Epidermal melanocyte (primary cell): ENCODE data around the gene WNT8B.
A peak's percentile ranks its signal among the peaks of the same experiment; 100 is the strongest.

Source experiments
- DNase-seq: peaks from one replicate; pipeline ENCODE4 v3.0.0; 2011; ENCODE audit warnings: low spot score; ENCODE audit not compliant: insufficient read length

The WNT8B gene

GRCh38 chr10:100482834-100483185 is 20.0 kb downstream of the WNT8B start:
- no peak for DNase-seq

DNA sequence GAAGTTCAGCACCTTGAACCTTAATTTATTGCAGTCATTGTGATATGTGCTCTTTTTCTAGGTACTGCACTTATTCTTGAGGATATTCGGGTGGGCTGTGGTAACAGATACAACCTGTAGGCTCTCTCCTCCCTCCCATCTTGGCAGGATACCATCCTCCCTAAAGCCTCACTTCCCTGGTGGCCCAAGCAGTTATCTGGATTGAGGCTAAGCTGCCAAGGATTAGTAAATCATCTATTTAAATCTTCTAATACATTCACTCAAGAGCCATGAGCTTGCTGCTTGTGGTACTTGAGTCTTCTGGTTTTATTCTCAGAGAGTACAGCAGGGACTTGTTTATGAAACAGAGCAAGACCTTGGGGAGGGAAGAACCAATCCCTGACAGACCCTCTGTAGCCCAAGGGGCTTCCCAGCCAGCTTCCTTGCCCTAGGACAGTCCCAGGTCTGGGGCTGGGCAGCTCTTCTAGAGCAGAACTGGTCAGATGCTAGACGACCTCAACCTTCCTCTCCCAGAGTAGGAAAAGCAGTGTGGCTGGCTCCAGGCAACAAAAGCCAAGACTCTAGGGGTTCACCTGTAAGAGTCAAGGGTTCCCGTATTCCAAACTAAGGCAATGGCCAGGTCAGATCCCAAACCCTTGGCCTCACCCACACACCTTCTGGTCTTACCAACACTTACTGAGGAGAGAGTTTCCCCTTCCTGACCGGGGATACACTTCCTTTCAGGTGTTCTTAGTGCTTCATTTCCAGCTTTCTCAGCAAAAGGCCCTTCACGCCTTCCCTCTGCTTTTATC is 21.3 kb downstream of the WNT8B start:
- DNase-seq: no peak

GRCh38 chr10:100485366-100485765 is 22.6 kb downstream of the WNT8B start:
- no peak for DNase-seq

DNA sequence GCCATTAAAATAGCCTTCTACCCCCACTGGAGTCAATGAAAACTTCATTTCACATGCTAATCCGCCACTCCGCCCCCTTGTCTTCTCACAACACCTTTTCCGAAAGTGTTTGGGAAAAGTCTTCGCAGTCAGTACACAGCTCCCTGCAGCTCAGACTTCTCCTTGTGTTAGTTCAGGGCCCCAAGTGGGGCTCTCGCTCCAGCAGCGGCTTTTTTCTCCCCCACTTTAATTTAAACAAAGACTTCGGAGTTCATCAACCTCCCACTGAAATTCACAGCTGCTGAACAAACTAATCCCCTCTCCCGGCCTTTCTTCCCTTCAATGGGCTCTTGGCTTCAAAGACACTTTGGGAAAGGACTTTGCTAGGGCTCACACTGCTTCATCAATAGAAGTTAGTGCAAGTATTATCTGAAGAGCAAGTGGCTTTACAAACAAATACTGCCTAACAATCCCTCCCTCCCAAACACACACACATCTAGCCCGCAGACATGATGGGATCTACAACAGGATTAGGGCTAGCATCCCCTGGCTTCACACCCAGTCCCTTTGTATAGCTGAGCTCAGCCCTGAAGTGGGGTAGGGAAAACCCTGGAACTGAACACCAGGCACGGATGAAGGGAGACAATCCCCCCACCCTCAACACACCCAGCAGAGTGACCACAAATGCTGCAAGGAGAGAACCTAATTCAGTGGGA is 23.1 kb downstream of the WNT8B start:
- DNase-seq: no peak

GRCh38 chr10:100487529-100487928 is 24.7 kb downstream of the WNT8B start:
- DNase-seq: no peak

DNA sequence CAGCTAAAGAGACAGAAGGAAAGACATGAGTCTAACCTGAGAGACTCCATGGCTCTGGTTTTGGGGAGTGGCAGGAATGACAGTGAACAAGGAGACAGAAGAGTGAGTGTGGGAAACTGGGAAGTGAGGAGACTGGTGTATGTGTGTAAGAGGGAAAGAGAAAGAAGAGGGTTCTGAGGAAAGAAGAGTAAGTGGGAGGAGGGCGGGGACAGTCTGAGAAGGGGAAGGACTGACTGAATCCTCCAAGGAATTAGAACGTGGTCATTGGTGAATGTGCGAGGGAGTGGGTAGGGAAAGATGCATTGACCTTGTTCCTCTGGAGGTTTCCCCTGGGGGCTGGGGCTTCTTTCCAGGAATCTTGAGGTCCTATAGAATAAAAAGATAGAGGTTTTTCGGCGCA is 26.6 kb downstream of the WNT8B start:
- no peak for DNase-seq

DNA sequence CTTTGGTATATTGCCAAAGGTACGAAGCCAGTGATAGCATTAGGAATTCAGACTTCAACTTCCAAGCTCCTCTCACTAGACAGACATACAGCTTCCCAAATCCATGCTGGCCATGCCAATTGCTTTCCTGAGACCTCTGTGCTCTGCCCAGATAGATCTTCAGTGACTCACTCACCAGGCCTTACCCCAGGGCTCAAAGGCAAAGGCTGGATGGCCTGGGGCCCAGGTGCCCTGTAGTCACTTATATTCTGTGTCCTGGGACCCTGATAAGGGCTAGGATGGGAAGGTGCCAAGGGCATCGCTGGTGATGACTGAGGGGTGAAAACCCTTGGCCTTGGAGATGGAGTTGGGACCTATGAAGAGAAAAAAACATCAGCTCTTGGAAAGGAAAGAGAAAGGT is 27.7 kb downstream of the WNT8B start:
- no peak for DNase-seq

GRCh38 chr10:100496567-100496966 is 33.8 kb downstream of the WNT8B start:
- DNase-seq: no peak

- no peak for DNase-seq
These were observed 35.2 kb downstream of the WNT8B start for GRCh38 chr10:100498059-100498458.

- DNase-seq: no peak
These were observed 38.6 kb downstream of the WNT8B start for GRCh38 chr10:100501423-100501822.

DNA sequence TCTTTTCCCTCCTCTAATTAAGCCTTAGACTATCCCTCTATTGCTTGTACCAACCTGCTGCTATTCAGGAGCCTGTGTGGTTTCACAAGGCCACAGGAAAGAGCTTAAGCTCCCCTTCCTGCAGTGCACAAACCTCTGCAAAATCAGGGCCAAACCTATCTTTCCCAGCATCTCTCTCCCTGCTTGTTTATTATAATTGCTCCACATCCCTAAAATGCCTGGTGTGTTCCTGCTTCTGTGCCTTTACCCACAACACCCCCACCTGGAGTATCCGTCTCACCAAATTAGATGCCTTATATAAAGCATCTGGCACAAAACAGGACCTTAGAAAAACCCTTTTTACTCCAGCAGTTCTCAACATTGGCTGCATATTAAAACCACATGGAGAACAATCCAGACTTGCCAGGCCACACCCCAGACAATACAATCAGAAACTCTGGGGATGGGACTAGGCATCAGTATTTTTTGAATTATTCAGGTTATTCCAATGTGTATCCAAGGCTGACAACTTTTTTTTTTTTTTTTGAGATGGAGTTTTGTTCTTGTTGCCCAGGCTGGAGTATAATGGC is 40.2 kb downstream of the WNT8B start:
- DNase-seq: no peak

- DNase-seq: no peak
These were observed 41.3 kb downstream of the WNT8B start for GRCh38 chr10:100504096-100504495.

DNA sequence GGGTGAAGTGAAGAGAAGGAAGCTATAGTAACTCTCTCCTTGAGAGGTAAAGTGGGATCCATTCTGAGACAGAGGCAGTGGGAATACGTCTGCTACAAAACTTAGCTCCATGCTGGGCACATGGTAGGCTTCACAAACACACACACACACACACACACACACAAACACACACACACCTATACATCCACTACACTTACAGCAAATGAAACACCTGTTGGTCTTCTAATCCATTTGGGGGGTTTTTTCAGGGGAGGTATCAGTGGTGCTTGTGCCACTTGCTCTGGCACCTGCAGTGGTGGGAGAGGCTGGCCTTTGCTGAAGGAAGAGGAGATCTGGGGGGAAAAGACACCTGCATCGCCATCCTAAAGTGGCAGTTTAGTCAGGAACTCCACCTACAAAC is 42.4 kb downstream of the WNT8B start:
- no peak for DNase-seq

DNA sequence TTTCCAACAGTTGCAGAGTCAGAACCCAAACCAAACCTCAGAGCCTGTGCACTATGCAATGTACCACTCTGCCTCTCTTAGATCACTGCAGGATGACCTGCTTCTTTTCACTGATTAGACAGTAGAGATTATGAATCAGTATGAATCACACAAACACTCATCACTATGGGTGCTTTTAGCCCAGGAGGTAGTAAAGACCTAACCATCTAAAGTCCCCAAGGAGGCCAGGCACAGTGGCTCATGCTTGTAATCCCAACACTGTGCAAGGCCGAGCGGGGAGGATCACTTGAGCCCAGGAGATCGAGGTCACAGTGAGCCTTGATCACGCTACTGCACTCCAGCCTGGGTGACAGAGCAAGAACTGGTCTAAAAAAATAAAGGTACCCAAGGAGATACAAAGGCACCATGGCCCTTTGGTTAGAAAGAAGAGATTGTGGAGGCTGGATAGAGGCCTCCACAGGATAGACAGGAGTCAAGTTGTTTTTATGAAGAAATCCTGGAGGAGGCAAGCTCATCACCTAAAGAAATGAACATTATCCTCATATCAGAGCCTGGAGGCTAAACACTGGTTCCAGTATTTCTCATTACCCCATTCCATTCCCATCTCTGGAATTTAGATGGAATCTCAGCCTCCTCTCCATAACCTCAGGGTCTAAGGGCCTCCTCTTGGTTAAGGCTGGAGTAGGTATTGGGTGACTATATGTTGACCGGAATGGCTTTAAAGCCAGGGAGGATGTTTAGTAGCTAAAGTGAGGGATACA is 44.0 kb downstream of the WNT8B start:
- DNase-seq: no peak

GRCh38 chr10:100507357-100507732 is 44.5 kb downstream of the WNT8B start:
- no peak for DNase-seq

- no peak for DNase-seq
These were observed 45.5 kb downstream of the WNT8B start for GRCh38 chr10:100508266-100508665.

DNA sequence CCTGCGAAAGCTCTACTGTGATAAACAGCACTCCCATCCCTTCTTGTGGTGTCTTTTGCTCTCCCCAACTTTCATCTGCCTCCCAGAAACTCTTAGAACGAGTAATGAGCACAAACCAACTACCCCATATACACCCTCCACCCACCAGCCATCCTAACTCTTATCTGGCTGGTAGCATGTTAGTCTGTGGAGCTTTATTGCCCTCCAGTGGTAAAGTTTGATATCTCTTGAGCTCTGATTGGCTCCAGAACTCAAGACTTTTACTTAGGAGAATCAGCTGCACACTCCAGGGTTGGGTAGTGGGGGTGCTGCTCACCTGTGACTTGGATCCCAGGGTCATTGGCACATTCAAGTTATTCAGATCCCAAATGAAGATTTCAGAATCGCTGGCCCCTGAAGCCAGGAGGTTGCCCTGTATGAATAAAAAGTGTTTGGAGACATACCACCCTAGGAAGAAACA is 45.9 kb downstream of the WNT8B start:
- DNase-seq: peak; percentile 67

DNA sequence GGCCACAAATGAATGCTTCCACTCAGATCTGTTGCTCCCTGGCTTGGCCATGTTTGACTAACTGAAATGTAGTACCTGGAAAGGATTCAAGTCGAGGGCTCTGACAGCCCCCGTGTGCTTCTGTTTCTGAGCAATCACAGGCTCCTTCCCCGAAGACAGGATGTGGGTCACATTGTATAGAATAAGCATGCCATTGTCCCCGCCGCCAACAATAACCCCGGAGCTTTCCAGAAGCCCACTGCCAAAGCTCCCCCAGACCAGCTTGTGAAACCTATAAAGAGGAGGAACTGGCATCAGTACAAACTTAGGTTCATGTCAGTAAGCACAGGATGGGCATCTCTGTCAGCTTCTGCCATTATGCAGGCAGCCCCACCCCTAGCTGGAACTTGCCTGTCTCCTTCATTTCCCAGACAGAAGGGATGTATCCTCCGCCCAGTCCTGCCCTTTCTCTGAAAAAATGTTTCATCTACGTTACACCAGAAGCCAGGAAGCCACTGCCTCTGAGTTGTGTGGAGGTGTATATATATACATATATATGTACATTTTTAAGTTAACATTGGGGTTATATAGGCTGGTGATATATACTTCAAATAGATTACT is 46.5 kb downstream of the WNT8B start:
- DNase-seq: no peak

- no peak for DNase-seq
These were observed 47.9 kb downstream of the WNT8B start for GRCh38 chr10:100510533-100511308.

DNA sequence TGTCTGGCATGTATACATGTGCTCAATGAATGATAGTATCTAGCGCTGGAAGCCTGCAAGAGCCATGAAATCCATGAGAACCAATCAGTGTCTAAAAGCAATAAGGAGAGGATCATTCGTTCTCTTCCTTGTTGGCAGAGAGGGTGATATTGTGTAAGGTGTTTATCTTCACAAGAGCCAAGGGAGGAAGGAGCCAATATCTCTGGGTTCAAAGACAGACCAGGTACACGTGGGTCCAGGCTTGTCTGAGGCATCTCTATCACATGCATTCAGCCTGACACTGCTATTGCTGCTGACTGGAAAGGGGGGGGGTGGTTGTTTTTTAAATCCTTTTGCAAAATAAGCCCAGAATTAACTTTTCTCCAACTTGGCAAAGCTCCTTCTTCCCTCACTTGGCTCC is 52.8 kb downstream of the WNT8B start:
- DNase-seq: no peak

GRCh38 chr10:100516847-100517246 is 54.0 kb downstream of the WNT8B start:
- no peak for DNase-seq
